T-helper 2 cell treated with Interferon-gamma antibody and Interleukin-4, amounts not matched to agents 5 μg/mL and 100 μg/mL, for 36 hours (primary cell): ENCODE data around the gene PCP4.

Source experiments
- DNase-seq: peaks from one replicate; pipeline ENCODE4 v3.0.0; 2021; ENCODE audit warnings: low spot score
- H3K27ac Mint-ChIP-seq: one replicate; pipeline ENCODE4 v1.8.0; 2021; ENCODE audit warnings: mild to moderate bottlenecking, mixed read lengths
- H3K27me3 Mint-ChIP-seq: one replicate; pipeline ENCODE4 v1.8.0; 2021; ENCODE audit warnings: low read depth, mixed read lengths
- H3K36me3 Mint-ChIP-seq: one replicate; pipeline ENCODE4 v1.8.0; 2021; ENCODE audit warnings: low read depth, mixed read lengths
- H3K4me1 Mint-ChIP-seq: one replicate; pipeline ENCODE4 v1.8.0; 2021; ENCODE audit warnings: low read depth, mixed read lengths
- H3K4me3 Mint-ChIP-seq: one replicate; pipeline ENCODE4 v1.8.0; 2022; ENCODE audit warnings: mild to moderate bottlenecking, moderate library complexity, mixed read lengths
- H3K9me3 Mint-ChIP-seq: one replicate; pipeline ENCODE4 v1.8.0; 2021; ENCODE audit warnings: mixed read lengths

PCP4 gene

GRCh38 chr21:39851002-39851618 is 16.1 kb upstream of the PCP4 start:
- Mint-ChIP-seq H3K9me3 (peaks cover 4% of the 10 kb centered on the region), H3K27ac (no peak overlapping the region), H3K4me1 (no peaks in the 10 kb centered on the region), H3K4me3 (no peak overlapping the region), H3K27me3 (no peaks in the 10 kb centered on the region), H3K36me3 (no peaks in the 10 kb centered on the region)
- DNase-seq: no peak

GRCh38 chr21:39852021-39852721 is 15.1 kb upstream of the PCP4 start:
- peaks cover 4% of the 10 kb centered on the region for H3K9me3 Mint-ChIP-seq
- H3K36me3 Mint-ChIP-seq: no peaks in the 10 kb centered on the region
- no peak overlapping the region for H3K4me3 Mint-ChIP-seq
- no peak overlapping the region for H3K27ac Mint-ChIP-seq
- no peaks in the 10 kb centered on the region for H3K4me1 Mint-ChIP-seq
- no peak for DNase-seq
- no peaks in the 10 kb centered on the region for H3K27me3 Mint-ChIP-seq

- Mint-ChIP-seq H3K4me1 (no peaks in the 10 kb centered on the region), H3K36me3 (no peaks in the 10 kb centered on the region), H3K27ac (no peak overlapping the region), H3K27me3 (no peaks in the 10 kb centered on the region), H3K4me3 (no peak overlapping the region), H3K9me3 (peaks cover 4% of the 10 kb centered on the region)
- DNase-seq: no peak
Observed at GRCh38 chr21:39852726-39853500, 14.3 kb upstream of the PCP4 start.

GRCh38 chr21:39854572-39854971 is 12.7 kb upstream of the PCP4 start:
- Mint-ChIP-seq H3K4me1 (no peaks in the 10 kb centered on the region), H3K36me3 (no peaks in the 10 kb centered on the region), H3K9me3 (peaks cover 4% of the 10 kb centered on the region), H3K4me3 (no peak overlapping the region), H3K27me3 (no peaks in the 10 kb centered on the region), H3K27ac (no peak overlapping the region)
- no peak for DNase-seq

- no peak for DNase-seq
- no peaks in the 10 kb centered on the region for H3K36me3 Mint-ChIP-seq
- H3K9me3 Mint-ChIP-seq: peaks cover 4% of the 10 kb centered on the region
- H3K4me3 Mint-ChIP-seq: no peak overlapping the region
- H3K27me3 Mint-ChIP-seq: no peaks in the 10 kb centered on the region
- no peaks in the 10 kb centered on the region for H3K4me1 Mint-ChIP-seq
- no peak overlapping the region for H3K27ac Mint-ChIP-seq
Observed at GRCh38 chr21:39855595-39855994, 11.6 kb upstream of the PCP4 start.

GRCh38 chr21:39860600-39860999 is 6.6 kb upstream of the PCP4 start:
- H3K27ac Mint-ChIP-seq: no peak overlapping the region
- DNase-seq: no peak
- no peaks in the 10 kb centered on the region for H3K36me3 Mint-ChIP-seq
- peaks cover 2% of the 10 kb centered on the region for H3K9me3 Mint-ChIP-seq
- no peaks in the 10 kb centered on the region for H3K27me3 Mint-ChIP-seq
- H3K4me3 Mint-ChIP-seq: no peak overlapping the region
- H3K4me1 Mint-ChIP-seq: no peaks in the 10 kb centered on the region

- Mint-ChIP-seq H3K4me3 (no peak overlapping the region), H3K36me3 (no peaks in the 10 kb centered on the region), H3K4me1 (no peaks in the 10 kb centered on the region), H3K9me3 (no peaks in the 10 kb centered on the region), H3K27ac (no peak overlapping the region), H3K27me3 (peaks cover 2% of the 10 kb centered on the region)
- no peak for DNase-seq
Observed at GRCh38 chr21:39863111-39863510, 4.1 kb upstream of the PCP4 start.

GRCh38 chr21:39866093-39866492 is 1.1 kb upstream of the PCP4 start:
- Mint-ChIP-seq H3K9me3 (no peaks in the 10 kb centered on the region), H3K27me3 (peaks cover 2% of the 10 kb centered on the region), H3K4me1 (no peaks in the 10 kb centered on the region), H3K4me3 (no peak overlapping the region), H3K27ac (no peak overlapping the region), H3K36me3 (no peaks in the 10 kb centered on the region)
- no peak for DNase-seq

- no peaks in the 10 kb centered on the region for H3K4me1 Mint-ChIP-seq
- no peak for DNase-seq
- no peaks in the 10 kb centered on the region for H3K36me3 Mint-ChIP-seq
- H3K27me3 Mint-ChIP-seq: peaks cover 2% of the 10 kb centered on the region
- no peaks in the 10 kb centered on the region for H3K9me3 Mint-ChIP-seq
- no peak overlapping the region for H3K4me3 Mint-ChIP-seq
- no peak overlapping the region for H3K27ac Mint-ChIP-seq
Observed at GRCh38 chr21:39869141-39869818, 2.0 kb downstream of the PCP4 start.

- DNase-seq: no peak
Observed at GRCh38 chr21:39873687-39874086, 6.4 kb downstream of the PCP4 start.

GRCh38 chr21:39874206-39874605 is 7.0 kb downstream of the PCP4 start:
- H3K4me3 Mint-ChIP-seq: no peak overlapping the region
- H3K4me1 Mint-ChIP-seq: no peaks in the 10 kb centered on the region
- no peak for DNase-seq
- H3K9me3 Mint-ChIP-seq: peaks cover 3% of the 10 kb centered on the region
- H3K36me3 Mint-ChIP-seq: no peaks in the 10 kb centered on the region
- no peak overlapping the region for H3K27ac Mint-ChIP-seq
- H3K27me3 Mint-ChIP-seq: no peaks in the 10 kb centered on the region

More at GRCh38 chr21:39873687-39874086, 6.4 kb downstream of the PCP4 start:
- peaks cover 3% of the 10 kb centered on the region for H3K9me3 Mint-ChIP-seq
- H3K27ac Mint-ChIP-seq: no peak overlapping the region
- H3K4me1 Mint-ChIP-seq: no peaks in the 10 kb centered on the region
- no peaks in the 10 kb centered on the region for H3K36me3 Mint-ChIP-seq
- H3K27me3 Mint-ChIP-seq: no peaks in the 10 kb centered on the region
- no peak overlapping the region for H3K4me3 Mint-ChIP-seq

- Mint-ChIP-seq H3K4me3 (no peak overlapping the region), H3K27me3 (no peaks in the 10 kb centered on the region), H3K9me3 (peaks cover 3% of the 10 kb centered on the region), H3K36me3 (no peaks in the 10 kb centered on the region), H3K27ac (no peak overlapping the region), H3K4me1 (no peaks in the 10 kb centered on the region)
- no peak for DNase-seq
Observed at GRCh38 chr21:39874759-39875158, 7.5 kb downstream of the PCP4 start.

GRCh38 chr21:39881661-39882060 is 14.4 kb downstream of the PCP4 start:
- H3K27me3 Mint-ChIP-seq: no peaks in the 10 kb centered on the region
- H3K9me3 Mint-ChIP-seq: peaks cover 5% of the 10 kb centered on the region
- H3K36me3 Mint-ChIP-seq: no peaks in the 10 kb centered on the region
- H3K27ac Mint-ChIP-seq: no peak overlapping the region
- DNase-seq: no peak
- no peaks in the 10 kb centered on the region for H3K4me1 Mint-ChIP-seq
- no peak overlapping the region for H3K4me3 Mint-ChIP-seq
